Uterus (tissue), 4 donors: ENCODE results near the gene CEP164. TPM values are rescaled to one million over a fixed set of nuclear protein-coding genes. Genes with fewer than 3 reads are reported as not detected.

Experiments
- DNase-seq, 2 donors: peaks; one replicate each; pipeline ENCODE4 v3.0.0-alpha.2; 2019 to 2020
- H3K27ac ChIP-seq, 2 donors: fragments of 200-600 bp; sonication (generic); 1 replicate in 1 of 2; 2 replicates in 1 of 2; pipeline ENCODE4 v1.5.1; 2016 to 2018
- H3K27me3 ChIP-seq, 2 donors: fragments of 200-600 bp; sonication (generic); one replicate each; pipeline ENCODE4 v1.5.1; 2018 to 2019; ENCODE audit warnings: control low read depth in 1 of 2
- H3K36me3 ChIP-seq, 2 donors: fragments of 200-600 bp; sonication (generic); one replicate each; pipeline ENCODE4 v1.5.1; 2019; ENCODE audit warnings: control low read depth in 1 of 2
- H3K4me1 ChIP-seq, 2 donors: fragments of 200-600 bp; sonication (generic); one replicate each; pipeline ENCODE4 v1.5.1; 2018 to 2019; ENCODE audit warnings: control low read depth in 1 of 2
- H3K4me3 ChIP-seq, 2 donors: fragments of 200-600 bp; sonication (generic); 1 replicate in 1 of 2; 2 replicates in 1 of 2; pipeline ENCODE4 v1.5.1; 2018 to 2019; ENCODE audit warnings: mild to moderate bottlenecking in 1 of 2
- H3K9me3 ChIP-seq, 2 donors: fragments of 200-600 bp; sonication (generic); one replicate each; pipeline ENCODE4 v1.5.1; 2019; ENCODE audit warnings: control low read depth in 1 of 2
- POLR2A ChIP-seq, 2 donors: fragments of 450-650 bp; IDR thresholded peaks; one replicate each; pipeline ENCODE4 v1.6.1; 2016; ENCODE audit warnings: antibody characterized with exemption in 2 of 2, mild to moderate bottlenecking in 1 of 2, moderate library complexity in 1 of 2
- intact Hi-C: fragments of 100-400 bp; cut with DNase I; formaldehyde crosslinking; loops from one replicate; pipeline ENCODE4 v1.15.1; 2023; ENCODE audit warnings: low total_unique reads
- total RNA-seq, 4 donors: library from RNA; depleted of rRNA in 3 of 4; stranded (reverse); fragments of >200 nt in 3 of 4; gene quantifications; one replicate each; pipeline versions ENCODE4 v1.1.0 to v1.2.4, GENCODE V29; 2014 to 2023
- TF ChIP-seq, protein P1 (sequence below), 4 experiments: fragments of 200-600 bp in 2 of 4; fragments of 450-650 bp in 2 of 4; sonication (generic) in 2 of 4; IDR thresholded peaks; one replicate each; pipeline ENCODE4 v1.5.1; 2016 to 2019; ENCODE audit warnings: antibody characterized with exemption in 4 of 4, mild to moderate bottlenecking in 2 of 4, moderate library complexity in 1 of 4
- donor health status: DM: yes; HTN: yes; CAD: no.

The CEP164 gene
- total RNA-seq, 4 donors from 2014 or later, result 16.4 to 64.2 (median 46.1) TPM

DNA sequence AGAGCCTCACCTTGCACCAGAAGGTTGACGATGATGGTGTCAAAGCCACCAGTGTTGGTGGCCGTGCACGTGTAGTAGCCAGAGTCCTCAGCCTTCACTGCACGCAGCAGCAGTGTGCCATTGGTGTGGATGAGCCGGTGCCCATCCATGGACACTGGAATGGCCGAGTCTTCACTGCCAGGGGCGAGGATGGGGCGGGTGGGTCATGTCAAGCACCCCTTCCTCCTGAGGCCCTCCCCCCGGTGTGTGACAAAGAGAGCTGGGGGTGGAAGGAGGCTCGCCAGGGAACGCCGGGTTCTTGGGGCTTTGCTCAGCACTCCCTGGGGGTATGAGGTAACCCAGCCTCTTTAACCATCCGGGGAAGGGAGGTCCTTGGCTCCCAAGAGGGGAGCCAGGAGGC is 111.6 kb downstream of the CEP164 start:
- Histone ChIP-seq H3K4me3 (no peak overlapping the region), H3K9me3 (no peaks in the 10 kb centered on the region), H3K36me3 (no peaks in the 10 kb centered on the region), H3K27ac (no peak overlapping the region), H3K27me3 (no peaks in the 10 kb centered on the region), H3K4me1 (no peaks in the 10 kb centered on the region)
- DNase-seq, result no peak
- TF ChIP-seq, protein P1, sequence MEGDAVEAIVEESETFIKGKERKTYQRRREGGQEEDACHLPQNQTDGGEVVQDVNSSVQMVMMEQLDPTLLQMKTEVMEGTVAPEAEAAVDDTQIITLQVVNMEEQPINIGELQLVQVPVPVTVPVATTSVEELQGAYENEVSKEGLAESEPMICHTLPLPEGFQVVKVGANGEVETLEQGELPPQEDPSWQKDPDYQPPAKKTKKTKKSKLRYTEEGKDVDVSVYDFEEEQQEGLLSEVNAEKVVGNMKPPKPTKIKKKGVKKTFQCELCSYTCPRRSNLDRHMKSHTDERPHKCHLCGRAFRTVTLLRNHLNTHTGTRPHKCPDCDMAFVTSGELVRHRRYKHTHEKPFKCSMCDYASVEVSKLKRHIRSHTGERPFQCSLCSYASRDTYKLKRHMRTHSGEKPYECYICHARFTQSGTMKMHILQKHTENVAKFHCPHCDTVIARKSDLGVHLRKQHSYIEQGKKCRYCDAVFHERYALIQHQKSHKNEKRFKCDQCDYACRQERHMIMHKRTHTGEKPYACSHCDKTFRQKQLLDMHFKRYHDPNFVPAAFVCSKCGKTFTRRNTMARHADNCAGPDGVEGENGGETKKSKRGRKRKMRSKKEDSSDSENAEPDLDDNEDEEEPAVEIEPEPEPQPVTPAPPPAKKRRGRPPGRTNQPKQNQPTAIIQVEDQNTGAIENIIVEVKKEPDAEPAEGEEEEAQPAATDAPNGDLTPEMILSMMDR (IDR thresholded peaks at IDR 0.05), result no peak
- TF ChIP-seq POLR2A (IDR thresholded peaks at IDR 0.05), result no peak
- intact Hi-C loops, result no loop called here

GRCh38 chr11:117440258-117440657 is 112.6 kb downstream of the CEP164 start:
- no peak for TF ChIP-seq POLR2A (IDR thresholded peaks at IDR 0.05)
- TF ChIP-seq, protein P1 (IDR thresholded peaks at IDR 0.05), result no peak
- no peaks in the 10 kb centered on the region for H3K36me3 ChIP-seq
- no peaks in the 10 kb centered on the region for H3K4me1 ChIP-seq
- H3K9me3 ChIP-seq, result no peaks in the 10 kb centered on the region
- H3K27me3 ChIP-seq, result no peaks in the 10 kb centered on the region
- H3K27ac ChIP-seq, result no peak overlapping the region
- no peak for DNase-seq
- H3K4me3 ChIP-seq, result no peak overlapping the region
- intact Hi-C loops, result no loop called here

DNA sequence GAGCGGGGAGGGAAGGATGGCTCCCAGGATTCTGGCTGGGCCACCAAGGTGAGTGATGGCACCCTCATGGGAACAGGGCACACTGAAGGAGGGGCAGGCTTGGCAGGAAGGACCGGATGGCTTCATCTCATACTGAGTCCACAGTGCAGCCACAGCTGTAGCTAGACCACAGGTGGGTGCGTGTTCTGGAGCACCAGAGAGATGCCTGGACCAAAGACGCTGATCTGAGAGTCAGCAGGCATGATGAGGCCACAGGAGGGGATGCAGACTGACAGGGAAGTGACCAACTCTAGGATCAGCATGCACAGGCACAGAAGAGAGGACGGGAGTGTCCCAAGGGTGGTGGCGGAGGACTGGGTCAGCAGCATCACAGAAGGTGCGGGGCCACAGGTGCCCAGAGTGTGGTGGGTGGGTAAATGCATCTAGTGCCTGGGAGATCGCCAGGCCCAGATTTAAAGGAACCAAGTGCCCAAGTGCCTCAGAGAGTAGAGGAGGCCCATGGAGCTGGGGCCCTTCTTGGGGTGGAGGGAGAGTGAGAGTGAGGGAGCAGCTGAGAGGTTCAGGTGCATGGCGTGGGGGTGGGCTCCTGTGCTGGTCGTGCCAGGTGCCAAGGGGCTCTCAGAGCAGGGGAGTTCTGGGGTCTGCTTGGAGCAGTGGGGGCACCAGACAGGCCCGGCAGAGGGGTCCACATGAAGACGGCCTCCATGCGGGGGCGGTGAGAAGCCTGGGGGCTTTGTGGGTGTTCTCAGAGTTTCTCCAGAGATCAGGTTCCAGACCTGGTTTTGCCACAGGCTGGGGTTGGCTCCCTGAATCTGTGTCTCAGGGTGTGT is 113.7 kb downstream of the CEP164 start:
- TF ChIP-seq, protein P1 (IDR thresholded peaks at IDR 0.05), result no peak
- no peak for TF ChIP-seq POLR2A (IDR thresholded peaks at IDR 0.05)
- Histone ChIP-seq H3K9me3 (no peaks in the 10 kb centered on the region), H3K4me3 (no peak overlapping the region), H3K4me1 (no peaks in the 10 kb centered on the region), H3K36me3 (no peaks in the 10 kb centered on the region), H3K27ac (no peak overlapping the region), H3K27me3 (no peaks in the 10 kb centered on the region)
- no peak for DNase-seq
- intact Hi-C loops, result no loop called here

- no peaks in the 10 kb centered on the region for H3K27me3 ChIP-seq
- intact Hi-C loops, result no loop called here
- TF ChIP-seq POLR2A (IDR thresholded peaks at IDR 0.05), result no peak
- TF ChIP-seq, protein P1 (IDR thresholded peaks at IDR 0.05), result no peak
- H3K4me3 ChIP-seq, result no peak overlapping the region
- no peaks in the 10 kb centered on the region for H3K36me3 ChIP-seq
- H3K9me3 ChIP-seq, result no peaks in the 10 kb centered on the region
- H3K27ac ChIP-seq, result no peak overlapping the region
- no peaks in the 10 kb centered on the region for H3K4me1 ChIP-seq
- no peak for DNase-seq
Measured at GRCh38 chr11:117442049-117442868, 114.6 kb downstream of the CEP164 start.

DNA sequence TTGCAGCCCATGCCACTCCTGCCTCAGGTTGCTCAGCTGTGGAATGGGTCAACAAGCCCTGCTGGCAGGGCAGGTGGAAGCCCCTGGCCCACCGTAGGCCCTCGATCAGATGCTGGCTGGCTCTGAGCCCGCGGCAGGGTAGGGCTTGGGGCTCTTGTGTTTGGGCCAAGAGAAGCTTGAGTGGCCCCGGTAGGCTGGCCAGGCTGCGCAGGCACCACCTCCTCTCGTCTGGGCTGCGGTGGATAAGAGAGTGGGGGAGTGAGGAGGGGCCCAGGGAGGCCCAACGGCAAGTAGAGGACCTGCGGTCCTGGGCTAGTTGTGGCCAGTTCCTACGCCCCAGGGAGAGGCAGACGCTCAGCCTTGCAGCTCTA is 115.2 kb downstream of the CEP164 start:
- no peak for TF ChIP-seq POLR2A (IDR thresholded peaks at IDR 0.05)
- TF ChIP-seq, protein P1 (IDR thresholded peaks at IDR 0.05), result no peak
- Histone ChIP-seq H3K4me3 (no peak overlapping the region), H3K9me3 (no peaks in the 10 kb centered on the region), H3K36me3 (no peaks in the 10 kb centered on the region), H3K27ac (no peak overlapping the region), H3K4me1 (no peaks in the 10 kb centered on the region), H3K27me3 (no peaks in the 10 kb centered on the region)
- no peak for DNase-seq
- intact Hi-C loops, result no loop called here
